ENCODE data around the gene GSG1L.

DNA sequence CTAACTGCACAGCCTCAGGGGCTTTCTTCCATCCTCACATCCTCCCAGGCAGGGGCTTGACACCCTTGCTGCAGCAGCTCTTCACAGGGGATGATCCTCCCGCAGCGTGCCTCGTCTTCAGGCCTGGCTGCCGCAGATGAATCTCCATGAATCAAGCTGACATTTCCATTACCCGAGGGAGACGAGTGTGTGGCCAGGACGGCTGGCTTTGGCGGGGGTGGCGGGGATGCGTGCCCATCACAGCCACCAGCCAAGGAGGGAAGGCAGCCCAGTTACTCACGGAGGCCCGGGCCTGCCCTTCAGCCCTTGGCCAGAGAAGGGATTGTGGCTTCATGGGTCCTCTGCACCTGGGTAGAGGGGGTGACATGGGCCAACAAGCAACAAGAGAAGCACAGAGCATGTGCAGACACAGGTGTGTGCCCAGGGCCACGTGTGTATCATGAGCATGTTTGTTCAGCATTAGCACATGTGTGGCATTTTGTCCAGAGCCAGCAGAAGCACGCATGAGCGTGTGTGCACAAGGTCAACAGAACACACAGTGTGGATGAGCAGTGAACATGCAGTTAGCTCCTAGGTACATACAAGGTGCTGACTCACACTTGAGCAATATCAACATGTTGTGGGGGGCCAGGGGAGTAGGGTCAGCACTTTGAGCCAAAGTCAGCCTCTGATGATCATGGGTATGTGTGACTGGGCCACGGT is 277.1 kb downstream of the GSG1L start:
- TF ChIP-seq, protein P1, sequence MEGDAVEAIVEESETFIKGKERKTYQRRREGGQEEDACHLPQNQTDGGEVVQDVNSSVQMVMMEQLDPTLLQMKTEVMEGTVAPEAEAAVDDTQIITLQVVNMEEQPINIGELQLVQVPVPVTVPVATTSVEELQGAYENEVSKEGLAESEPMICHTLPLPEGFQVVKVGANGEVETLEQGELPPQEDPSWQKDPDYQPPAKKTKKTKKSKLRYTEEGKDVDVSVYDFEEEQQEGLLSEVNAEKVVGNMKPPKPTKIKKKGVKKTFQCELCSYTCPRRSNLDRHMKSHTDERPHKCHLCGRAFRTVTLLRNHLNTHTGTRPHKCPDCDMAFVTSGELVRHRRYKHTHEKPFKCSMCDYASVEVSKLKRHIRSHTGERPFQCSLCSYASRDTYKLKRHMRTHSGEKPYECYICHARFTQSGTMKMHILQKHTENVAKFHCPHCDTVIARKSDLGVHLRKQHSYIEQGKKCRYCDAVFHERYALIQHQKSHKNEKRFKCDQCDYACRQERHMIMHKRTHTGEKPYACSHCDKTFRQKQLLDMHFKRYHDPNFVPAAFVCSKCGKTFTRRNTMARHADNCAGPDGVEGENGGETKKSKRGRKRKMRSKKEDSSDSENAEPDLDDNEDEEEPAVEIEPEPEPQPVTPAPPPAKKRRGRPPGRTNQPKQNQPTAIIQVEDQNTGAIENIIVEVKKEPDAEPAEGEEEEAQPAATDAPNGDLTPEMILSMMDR (IDR thresholded peaks at IDR 0.05; ENCODE audit: low read depth, low read length): no peak
- no peak for TF ChIP-seq POLR2A (IDR thresholded peaks at IDR 0.05; ENCODE audit: extremely low read depth, insufficient read length)
- TF ChIP-seq, protein P2, sequence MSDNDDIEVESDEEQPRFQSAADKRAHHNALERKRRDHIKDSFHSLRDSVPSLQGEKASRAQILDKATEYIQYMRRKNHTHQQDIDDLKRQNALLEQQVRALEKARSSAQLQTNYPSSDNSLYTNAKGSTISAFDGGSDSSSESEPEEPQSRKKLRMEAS (IDR thresholded peaks at IDR 0.05; ENCODE audit: low read depth, low read length): no peak
- no peak for TF ChIP-seq MYC (IDR thresholded peaks at IDR 0.05; ENCODE audit: low read depth, low read length)

Measured in NB4 (cell line).